ENCODE results near the gene ARMH3.

The ARMH3 gene

GRCh38 chr10:101912561-101913179, 143.3 kb downstream of the ARMH3 start:
- no peaks in the 10 kb centered on the region for H3K9me3 ChIP-seq (ENCODE audit: insufficient read depth, low read depth, low read length)
- H3K36me3 ChIP-seq (ENCODE audit: insufficient read depth, low read length), result no peaks in the 10 kb centered on the region
- H3K27ac ChIP-seq (ENCODE audit: low read depth, low read length), result no peak overlapping the region
- WGBS, result over 99% methylated on average over 2 of the region's 2 CpGs
- H3K4me1 ChIP-seq (ENCODE audit: insufficient read depth, low read length), result no peaks in the 10 kb centered on the region
- no peak overlapping the region for H3K9ac ChIP-seq (ENCODE audit: low read depth, low read length)
- no peaks in the 10 kb centered on the region for H3K27me3 ChIP-seq (ENCODE audit: insufficient read depth, low read length)
- H3K4me3 ChIP-seq (ENCODE audit: low read length), result no peak overlapping the region

GRCh38 chr10:101906586-101907183, 149.3 kb downstream of the ARMH3 start:
- Histone ChIP-seq H3K9ac (ENCODE audit: low read depth, low read length) (no peak overlapping the region), H3K9me3 (ENCODE audit: insufficient read depth, low read depth, low read length) (no peaks in the 10 kb centered on the region), H3K4me3 (ENCODE audit: low read length) (no peak overlapping the region), H3K27ac (ENCODE audit: low read depth, low read length) (no peak overlapping the region), H3K4me1 (ENCODE audit: insufficient read depth, low read length) (peaks cover 27% of the 10 kb centered on the region), H3K36me3 (ENCODE audit: insufficient read depth, low read length) (no peaks in the 10 kb centered on the region), H3K27me3 (ENCODE audit: insufficient read depth, low read length) (no peaks in the 10 kb centered on the region)
- WGBS, result 97% methylated on average over 4 of the region's 4 CpGs

GRCh38 chr10:101905251-101905650, 150.7 kb downstream of the ARMH3 start:
- Histone ChIP-seq H3K27ac (ENCODE audit: low read depth, low read length) (no peak overlapping the region), H3K4me3 (ENCODE audit: low read length) (no peak overlapping the region), H3K36me3 (ENCODE audit: insufficient read depth, low read length) (no peaks in the 10 kb centered on the region), H3K9me3 (ENCODE audit: insufficient read depth, low read depth, low read length) (no peaks in the 10 kb centered on the region), H3K4me1 (ENCODE audit: insufficient read depth, low read length) (peaks cover 34% of the 10 kb centered on the region), H3K9ac (ENCODE audit: low read depth, low read length) (no peak overlapping the region), H3K27me3 (ENCODE audit: insufficient read depth, low read length) (no peaks in the 10 kb centered on the region)
- WGBS, result 96% methylated on average over 2 of the region's 2 CpGs

- Histone ChIP-seq H3K27me3 (ENCODE audit: insufficient read depth, low read length) (no peaks in the 10 kb centered on the region), H3K9me3 (ENCODE audit: insufficient read depth, low read depth, low read length) (no peaks in the 10 kb centered on the region), H3K27ac (ENCODE audit: low read depth, low read length) (no peak overlapping the region), H3K9ac (ENCODE audit: low read depth, low read length) (no peak overlapping the region), H3K4me3 (ENCODE audit: low read length) (no peak overlapping the region), H3K36me3 (ENCODE audit: insufficient read depth, low read length) (no peaks in the 10 kb centered on the region), H3K4me1 (ENCODE audit: insufficient read depth, low read length) (peaks cover 42% of the 10 kb centered on the region)
- 77% methylated on average over 7 of the region's 7 CpGs for WGBS
Observed at GRCh38 chr10:101903827-101904550, 152.0 kb downstream of the ARMH3 start.

- H3K27ac ChIP-seq (ENCODE audit: low read depth, low read length), result peak overlapping the region; percentile 64
- H3K36me3 ChIP-seq (ENCODE audit: insufficient read depth, low read length), result no peaks in the 10 kb centered on the region
- H3K4me1 ChIP-seq (ENCODE audit: insufficient read depth, low read length), result peaks cover 42% of the 10 kb centered on the region
- no peaks in the 10 kb centered on the region for H3K27me3 ChIP-seq (ENCODE audit: insufficient read depth, low read length)
- H3K9me3 ChIP-seq (ENCODE audit: insufficient read depth, low read depth, low read length), result no peaks in the 10 kb centered on the region
- 45% methylated on average over 3 of the region's 4 CpGs for WGBS
- H3K4me3 ChIP-seq (ENCODE audit: low read length), result no peak overlapping the region
- H3K9ac ChIP-seq (ENCODE audit: low read depth, low read length), result peak overlapping the region; percentile 28; the same call in 1 of the 2 replicates
Observed at GRCh38 chr10:101902820-101903145, 153.2 kb downstream of the ARMH3 start.

- H3K4me1 ChIP-seq (ENCODE audit: insufficient read depth, low read length), result peaks cover 45% of the 10 kb centered on the region
- H3K9me3 ChIP-seq (ENCODE audit: insufficient read depth, low read depth, low read length), result no peaks in the 10 kb centered on the region
- 20% methylated on average over 7 of the region's 7 CpGs for WGBS
- H3K36me3 ChIP-seq (ENCODE audit: insufficient read depth, low read length), result no peaks in the 10 kb centered on the region
- H3K27ac ChIP-seq (ENCODE audit: low read depth, low read length), result peak overlapping the region; percentile 64
- H3K4me3 ChIP-seq (ENCODE audit: low read length), result no peak overlapping the region
- H3K9ac ChIP-seq (ENCODE audit: low read depth, low read length), result peak overlapping the region; percentile 28; the same call in 1 of the 2 replicates
- no peaks in the 10 kb centered on the region for H3K27me3 ChIP-seq (ENCODE audit: insufficient read depth, low read length)
Observed at GRCh38 chr10:101902032-101902819, 153.7 kb downstream of the ARMH3 start.

GRCh38 chr10:101901340-101901739, 154.6 kb downstream of the ARMH3 start:
- Histone ChIP-seq H3K4me1 (ENCODE audit: insufficient read depth, low read length) (peaks cover 45% of the 10 kb centered on the region), H3K9ac (ENCODE audit: low read depth, low read length) (no peak overlapping the region), H3K27me3 (ENCODE audit: insufficient read depth, low read length) (no peaks in the 10 kb centered on the region), H3K4me3 (ENCODE audit: low read length) (no peak overlapping the region), H3K36me3 (ENCODE audit: insufficient read depth, low read length) (no peaks in the 10 kb centered on the region), H3K9me3 (ENCODE audit: insufficient read depth, low read depth, low read length) (no peaks in the 10 kb centered on the region), H3K27ac (ENCODE audit: low read depth, low read length) (no peak overlapping the region)
- 66% methylated on average over 6 of the region's 6 CpGs for WGBS

- Histone ChIP-seq H3K4me1 (ENCODE audit: insufficient read depth, low read length) (peaks cover 27% of the 10 kb centered on the region), H3K9me3 (ENCODE audit: insufficient read depth, low read depth, low read length) (no peaks in the 10 kb centered on the region), H3K27ac (ENCODE audit: low read depth, low read length) (no peak overlapping the region), H3K27me3 (ENCODE audit: insufficient read depth, low read length) (no peaks in the 10 kb centered on the region), H3K4me3 (ENCODE audit: low read length) (no peak overlapping the region), H3K9ac (ENCODE audit: low read depth, low read length) (no peak overlapping the region), H3K36me3 (ENCODE audit: insufficient read depth, low read length) (no peaks in the 10 kb centered on the region)
- 90% methylated on average over 4 of the region's 4 CpGs for WGBS
Observed at GRCh38 chr10:101897633-101898032, 158.3 kb downstream of the ARMH3 start.

GRCh38 chr10:101896225-101896877, 159.6 kb downstream of the ARMH3 start:
- Histone ChIP-seq H3K27me3 (ENCODE audit: insufficient read depth, low read length) (no peaks in the 10 kb centered on the region), H3K4me3 (ENCODE audit: low read length) (no peak overlapping the region), H3K36me3 (ENCODE audit: insufficient read depth, low read length) (no peaks in the 10 kb centered on the region), H3K4me1 (ENCODE audit: insufficient read depth, low read length) (peaks cover 15% of the 10 kb centered on the region), H3K9me3 (ENCODE audit: insufficient read depth, low read depth, low read length) (no peaks in the 10 kb centered on the region), H3K9ac (ENCODE audit: low read depth, low read length) (no peak overlapping the region), H3K27ac (ENCODE audit: low read depth, low read length) (no peak overlapping the region)
- WGBS, result 87% methylated on average over 1 of the region's 1 CpG

GRCh38 chr10:101895781-101896180, 160.2 kb downstream of the ARMH3 start:
- 92% methylated on average over 4 of the region's 4 CpGs for WGBS
- no peaks in the 10 kb centered on the region for H3K36me3 ChIP-seq (ENCODE audit: insufficient read depth, low read length)
- H3K9me3 ChIP-seq (ENCODE audit: insufficient read depth, low read depth, low read length), result no peaks in the 10 kb centered on the region
- H3K27me3 ChIP-seq (ENCODE audit: insufficient read depth, low read length), result no peaks in the 10 kb centered on the region
- no peak overlapping the region for H3K4me3 ChIP-seq (ENCODE audit: low read length)
- no peak overlapping the region for H3K27ac ChIP-seq (ENCODE audit: low read depth, low read length)
- H3K4me1 ChIP-seq (ENCODE audit: insufficient read depth, low read length), result peaks cover 11% of the 10 kb centered on the region
- no peak overlapping the region for H3K9ac ChIP-seq (ENCODE audit: low read depth, low read length)

Data from HUES64 (cell line).